HUDEP-2 (cell line): ENCODE results near the gene GTPBP2.
"Not testable (repeated sequence)": the region's sequence is repeated elsewhere in the genome, so short reads cannot be mapped to it uniquely, and the experiment has no call there.

ENCODE experiments used
- DNase-seq, 76 experiments: peaks; one replicate each; lab custom pipeline; 2025; ENCODE audit not compliant: unreplicated experiment in 76 of 76; lab: John Stamatoyannopoulos, UW

Gene GTPBP2

DNA sequence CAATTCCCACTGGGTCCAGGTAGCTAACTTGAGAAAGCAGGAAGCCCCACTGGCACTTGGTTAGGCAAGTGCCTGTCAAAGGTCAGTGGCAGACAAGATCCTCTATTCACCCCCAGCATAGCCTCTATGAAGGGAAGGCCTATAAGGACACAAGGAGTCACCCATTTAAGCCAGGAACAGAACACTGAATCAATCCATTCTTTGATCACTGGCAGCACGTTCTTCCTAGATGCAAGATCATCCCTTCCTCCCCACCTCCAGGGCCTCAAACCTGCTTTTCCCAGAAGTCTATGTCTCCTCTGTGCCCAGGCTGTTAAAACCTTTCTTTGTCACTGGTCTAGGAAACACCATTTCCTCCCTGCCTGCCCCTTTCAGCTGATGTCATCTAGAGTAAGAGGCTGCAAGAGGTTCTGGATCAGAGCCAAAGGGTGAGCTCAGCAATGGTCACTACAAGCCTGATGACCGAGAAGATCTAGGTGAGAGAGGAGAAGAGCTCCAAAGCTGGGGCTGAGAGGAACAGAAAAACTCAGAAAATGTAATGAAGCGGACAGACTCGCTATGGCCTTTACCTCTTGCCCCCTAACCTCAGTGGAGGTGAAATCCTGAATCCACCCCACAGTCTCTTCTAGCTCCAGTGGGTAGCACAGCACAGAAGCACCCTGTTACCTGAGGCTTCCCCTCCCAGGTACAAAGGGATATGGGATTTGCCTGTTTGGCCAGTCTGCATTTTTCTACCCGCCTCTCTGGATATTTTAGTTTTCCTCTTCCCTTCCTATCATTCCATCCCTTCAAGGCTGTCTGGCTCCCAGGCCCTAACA lies 1.8 kb downstream of the GTPBP2 start:
- DNase-seq: peak in 67 of 76 experiments; percentile 13 to 92 (median 64)

GRCh38 chr6:43625393-43625992 lies 3.6 kb downstream of the GTPBP2 start:
- DNase-seq: no peak

- DNase-seq: no peak
These were observed 4.2 kb downstream of the GTPBP2 start for GRCh38 chr6:43624786-43625288.

- no peak for DNase-seq
These were observed 4.9 kb downstream of the GTPBP2 start for GRCh38 chr6:43623880-43624785.

- DNase-seq: no peak
These were observed 6.5 kb downstream of the GTPBP2 start for GRCh38 chr6:43622541-43622940.

- no peak for DNase-seq
These were observed 7.3 kb downstream of the GTPBP2 start for GRCh38 chr6:43621836-43622180.

DNA sequence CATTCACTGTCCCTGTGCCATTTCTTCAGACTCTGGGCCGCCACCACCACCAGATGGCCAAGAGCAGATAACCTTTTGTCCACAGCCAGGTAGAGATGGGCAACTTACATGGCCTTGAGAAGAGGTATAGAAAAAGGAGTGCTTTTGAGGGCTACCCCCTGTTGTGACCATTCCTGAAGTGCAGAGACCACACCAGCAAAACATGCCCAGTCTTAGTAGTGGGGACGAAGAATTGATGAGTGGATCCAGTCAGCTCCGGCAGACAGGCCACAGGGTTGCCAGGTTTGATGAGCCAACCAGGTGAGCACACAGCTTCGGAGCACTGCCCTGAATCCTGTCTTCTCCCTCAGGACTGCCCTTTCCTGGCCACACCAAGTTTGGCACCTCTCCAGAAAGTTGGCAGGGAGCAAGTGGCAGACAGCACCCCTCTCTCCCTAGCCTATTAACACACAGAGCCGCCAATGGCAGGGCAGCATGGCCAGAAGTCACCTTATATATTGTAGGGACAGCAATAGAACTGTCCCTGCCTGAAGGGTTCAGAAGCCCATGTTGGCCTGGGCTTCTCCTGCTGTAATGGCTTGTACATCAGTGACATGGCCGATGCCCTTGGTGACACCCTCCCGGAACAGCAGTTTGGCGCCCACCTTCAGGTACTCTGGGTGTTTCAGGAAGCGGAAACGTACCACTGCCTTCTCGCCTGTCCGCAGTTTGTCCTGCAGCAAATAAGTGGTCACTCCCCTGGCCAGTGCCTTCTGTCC lies 7.8 kb downstream of the GTPBP2 start:
- DNase-seq: no peak

- peak in 15 of 76 experiments; percentile 5 to 56 (median 26) for DNase-seq
These were observed 12.2 kb downstream of the GTPBP2 start for GRCh38 chr6:43616725-43617472.

DNA sequence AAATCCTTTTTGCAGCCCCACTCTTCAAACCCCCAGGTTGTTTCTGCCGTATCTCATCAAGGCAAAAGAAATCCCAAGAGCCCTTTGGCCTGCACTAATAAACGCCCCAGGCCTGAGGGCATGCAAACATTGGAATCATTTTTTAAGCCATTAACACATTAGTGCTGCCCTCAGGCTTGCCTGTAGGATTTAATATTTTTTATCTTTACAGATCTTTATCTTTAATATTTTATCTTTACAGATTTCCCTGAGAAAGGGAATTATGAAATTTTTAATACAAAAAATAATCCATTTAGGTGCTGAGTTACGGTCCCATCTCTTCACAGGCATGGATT lies 14.7 kb downstream of the GTPBP2 start:
- no peak for DNase-seq

DNA sequence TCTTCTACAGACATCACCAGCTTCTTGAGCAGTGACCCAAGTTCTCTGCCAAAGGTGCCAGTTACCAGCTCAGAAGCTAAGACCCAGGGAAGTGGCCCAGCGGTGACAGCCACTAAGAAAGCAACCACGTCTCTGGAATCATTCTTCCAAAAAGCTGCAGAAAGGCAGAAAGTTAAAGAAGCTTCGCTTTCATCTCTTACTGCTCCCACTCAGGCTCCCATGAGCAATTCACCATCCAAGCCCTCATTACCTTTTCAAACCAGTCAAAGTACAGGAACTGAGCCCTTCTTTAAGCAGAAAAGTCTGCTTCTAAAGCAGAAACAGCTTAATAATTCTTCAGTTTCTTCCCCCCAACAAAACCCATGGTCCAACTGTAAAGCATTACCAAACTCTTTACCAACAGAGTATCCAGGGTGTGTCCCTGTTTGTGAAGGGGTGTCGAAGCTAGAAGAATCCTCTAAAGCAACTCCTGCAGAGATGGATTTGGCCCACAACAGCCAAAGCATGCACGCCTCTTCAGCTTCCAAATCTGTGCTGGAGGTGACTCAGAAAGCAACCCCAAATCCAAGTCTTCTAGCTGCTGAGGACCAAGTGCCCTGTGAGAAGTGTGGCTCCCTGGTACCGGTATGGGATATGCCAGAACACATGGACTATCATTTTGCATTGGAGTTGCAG lies 15.2 kb downstream of the GTPBP2 start:
- no peak for DNase-seq

GRCh38 chr6:43610431-43610830 lies 18.6 kb downstream of the GTPBP2 start:
- no peak for DNase-seq

DNA sequence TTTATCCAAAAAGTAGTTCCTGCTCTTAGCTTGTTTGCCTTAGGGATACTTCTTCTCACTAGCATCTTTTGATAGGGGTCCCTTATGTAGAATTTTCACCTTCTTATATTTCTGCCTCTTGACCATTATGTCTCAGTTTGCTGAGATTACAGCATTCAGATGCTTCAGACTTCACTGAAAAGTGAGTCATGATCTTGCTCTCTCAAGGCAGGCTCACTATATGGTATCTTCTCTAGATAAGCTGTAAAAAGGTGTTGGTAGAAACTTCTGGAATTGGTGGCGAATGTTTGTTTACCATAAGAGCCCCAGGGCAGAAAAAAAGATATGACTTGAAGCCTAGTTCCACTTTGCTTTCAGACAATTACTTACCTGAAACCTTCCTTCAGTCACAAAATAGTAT lies 19.7 kb downstream of the GTPBP2 start:
- no peak for DNase-seq

GRCh38 chr6:43608807-43609206 lies 20.3 kb downstream of the GTPBP2 start:
- no peak for DNase-seq

DNA sequence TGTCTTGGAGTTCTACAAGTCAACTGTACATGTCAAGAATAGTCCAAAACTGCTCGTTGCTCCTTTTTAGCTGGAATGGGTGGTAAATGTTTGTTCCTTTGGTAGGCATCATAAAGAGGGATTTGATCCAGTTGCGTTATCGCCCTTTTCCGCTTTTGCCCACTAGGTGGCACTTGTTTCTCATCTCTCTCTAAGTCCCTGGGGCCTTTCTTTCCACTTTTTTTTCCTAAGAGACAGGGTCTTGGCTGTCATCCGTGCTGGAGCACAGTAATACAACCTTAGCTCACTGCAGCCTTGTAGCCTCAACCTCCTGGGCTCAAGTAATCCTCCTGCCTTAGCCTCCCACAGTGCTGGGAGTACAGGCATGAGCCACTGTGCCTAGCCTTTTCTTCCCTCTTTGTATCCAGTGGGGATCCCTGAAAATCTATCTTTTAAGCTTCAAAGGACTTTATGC lies 20.7 kb downstream of the GTPBP2 start:
- peak in 62 of 76 experiments; percentile 14 to 75 (median 52) for DNase-seq

- DNase-seq: no peak
These were observed 23.0 kb downstream of the GTPBP2 start for GRCh38 chr6:43606019-43606418.

- no peak for DNase-seq
These were observed 24.9 kb downstream of the GTPBP2 start for GRCh38 chr6:43604174-43604573.

- DNase-seq: no peak
These were observed 28.5 kb downstream of the GTPBP2 start for GRCh38 chr6:43600595-43600994.

GRCh38 chr6:43593938-43594337 lies 35.1 kb downstream of the GTPBP2 start:
- no peak for DNase-seq

DNA sequence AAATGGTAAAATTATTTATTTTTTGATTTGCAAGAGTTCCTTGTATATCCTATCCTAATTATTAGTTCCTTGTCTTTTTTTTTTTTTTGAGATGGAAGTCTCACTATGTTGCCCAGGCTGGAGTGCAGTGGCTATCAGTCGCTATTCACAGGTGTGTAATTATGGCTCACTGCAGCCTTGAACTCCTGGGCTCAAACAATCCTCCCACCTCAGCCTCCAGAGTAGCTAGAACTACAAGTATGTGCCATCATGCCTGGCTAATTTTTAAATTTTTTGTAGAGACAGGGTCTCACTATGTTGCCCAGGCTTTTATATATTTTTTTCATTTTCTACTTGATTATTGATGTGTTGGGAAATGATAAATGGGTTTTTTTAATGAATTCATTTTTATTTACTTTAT lies 39.5 kb downstream of the GTPBP2 start:
- not testable (repeated sequence) for DNase-seq
